H1 (cell line): Measurements from ENCODE around the gene SNX17. TPM values are rescaled to one million over a fixed set of nuclear protein-coding genes. Genes with fewer than 3 reads are reported as not detected.
A peak's percentile ranks its signal among the peaks of the same experiment; 100 is the strongest.

Source experiments
- BRCA1 ChIP-seq: IDR thresholded peaks from 2 replicates; pipeline ENCODE4 v1.6.1; 2012; ENCODE audit warnings: low read depth, low read length, improper control_type of control experiment
- CBX5 ChIP-seq: fragments of 300-800, 300-1000 bp; sonication (generic); IDR thresholded peaks from 2 replicates; pipeline ENCODE4 v1.7.1; 2016; ENCODE audit warnings: antibody characterized with exemption, low read length, low read depth
- HDAC2 ChIP-seq, 2 experiments: fragments of 300-600 bp in 1 of 2; sonication (generic) in 1 of 2; IDR thresholded peaks; 2 replicates each; pipeline ENCODE4 v1.6.1; 2011 to 2012; ENCODE audit warnings: low read depth in 2 of 2, low read length in 2 of 2, mild to moderate bottlenecking in 2 of 2, moderate library complexity in 2 of 2, borderline replicate concordance in 1 of 2, inconsistent platforms in 1 of 2
- MAFK ChIP-seq: IDR thresholded peaks from 2 replicates; pipeline ENCODE4 v1.6.1; 2012; ENCODE audit warnings: low read depth, mild to moderate bottlenecking, improper control_type of control experiment, low read length
- RAD21 ChIP-seq, 2 experiments: IDR thresholded peaks in 1 of 2; conservative IDR thresholded peaks in 1 of 2; 2 replicates each; pipeline ENCODE4 v1.6.1; 2011; ENCODE audit warnings: low read depth in 2 of 2, low read length in 2 of 2, improper control_type of control experiment in 1 of 2, inconsistent platforms in 1 of 2, mild to moderate bottlenecking in 1 of 2, moderate library complexity in 1 of 2
- RXRA ChIP-seq: IDR thresholded peaks from 2 replicates; pipeline ENCODE4 v1.6.1; 2011; ENCODE audit warnings: low read depth, mild to moderate bottlenecking, low read length, moderate library complexity; ENCODE audit not compliant: insufficient read depth
- SIN3A ChIP-seq, 2 experiments: IDR thresholded peaks in 1 of 2; conservative IDR thresholded peaks in 1 of 2; 2 replicates each; pipeline ENCODE4 v1.6.1; 2011 to 2012; ENCODE audit warnings: low read length in 2 of 2, improper control_type of control experiment in 1 of 2, low read depth in 1 of 2, mild to moderate bottlenecking in 1 of 2
- SIX5 ChIP-seq: IDR thresholded peaks from 2 replicates; pipeline ENCODE4 v1.6.1; 2011; ENCODE audit warnings: mild to moderate bottlenecking, low read depth, low read length
- TEAD4 ChIP-seq: IDR thresholded peaks from 2 replicates; pipeline ENCODE4 v1.6.1; 2012; ENCODE audit warnings: low read depth, low read length, inconsistent platforms, mixed read lengths
- polyA plus RNA-seq, 7 experiments: library from polyadenylated mRNA; depleted of rRNA in 3 of 7; stranded (reverse) in 5 of 7; unstranded in 2 of 7; fragments of >200 nt in 5 of 7; fragments of 200-250 nt in 2 of 7; gene quantifications; 1 replicate in 5 of 7; 2 replicates in 1 of 7; 4 replicates in 1 of 7; pipeline versions ENCODE4 v1.2.1 to v1.2.3, GENCODE V29; 2011 to 2013; ENCODE audit warnings: missing spikeins in 2 of 7, mixed read lengths in 2 of 7
- total RNA-seq: library from RNA; stranded (reverse); fragmentation: NEBNext Ultra II Directional; extraction: Animal tissue kit (Norgen Biotek cat#: 25700); gene quantifications from 2 replicates; pipeline ENCODE4 v1.2.1, GENCODE V29; 2021
- TF ChIP-seq, protein P1 (sequence below), 3 experiments: IDR thresholded peaks; 1 replicate in 2 of 3; 2 replicates in 1 of 3; pipeline versions ENCODE4 v1.5.1 to v1.6.1; 2011; ENCODE audit warnings: low read length in 3 of 3, mild to moderate bottlenecking in 3 of 3, inconsistent platforms in 2 of 3, low read depth in 1 of 3, moderate library complexity in 1 of 3; ENCODE audit not compliant: insufficient read depth in 1 of 3; ENCODE audit errors: control extremely low read depth in 1 of 3
- TF ChIP-seq, protein P2 (sequence below): IDR thresholded peaks from 2 replicates; pipeline ENCODE4 v1.6.1; 2011; ENCODE audit warnings: low read depth, mild to moderate bottlenecking, low read length; ENCODE audit not compliant: insufficient read depth
- TF ChIP-seq, protein P3 (sequence below): IDR thresholded peaks from 2 replicates; pipeline ENCODE4 v1.6.1; 2012; ENCODE audit warnings: inconsistent platforms

SNX17 gene
- total and polyA plus RNA-seq, 2 of the 8 experiments (the other 6 are each of a cell fraction or from before 2014, with no cell fraction given): 54.9 to 66.2 TPM

DNA sequence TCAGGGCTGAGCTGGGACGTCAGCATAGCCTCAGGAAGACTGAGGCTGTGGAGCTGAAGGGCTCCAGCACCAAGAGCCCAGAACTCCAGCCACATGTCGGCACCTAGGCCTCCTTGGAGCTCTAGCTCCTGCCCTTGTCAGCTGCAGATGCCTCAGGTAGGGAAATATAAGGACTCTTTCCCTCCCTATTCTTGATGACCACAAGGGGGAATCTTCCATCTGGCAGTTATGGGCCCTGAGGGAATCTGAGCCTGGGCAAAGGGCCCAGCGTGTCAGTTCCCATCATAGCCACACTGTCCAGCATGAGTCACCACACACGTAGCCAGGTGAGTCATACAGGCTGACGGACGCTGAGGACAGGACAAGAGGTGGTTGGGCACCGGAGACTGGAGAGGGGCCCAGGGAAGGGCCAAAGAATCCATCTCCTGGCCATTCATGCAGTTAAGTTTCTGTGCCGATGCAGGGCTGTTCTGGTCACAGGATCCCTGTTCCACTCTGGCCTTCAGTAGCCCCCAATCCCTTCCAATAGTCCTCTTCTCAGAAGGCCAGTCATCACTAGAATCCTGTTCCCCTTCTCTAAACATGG is 49.4 kb upstream of the SNX17 start (continued):
- TF ChIP-seq HDAC2 (IDR thresholded peaks at IDR 0.05; ENCODE audit: borderline replicate concordance in 1 of 2, low read depth in 2 of 2, low read length in 2 of 2) (no peak), SIN3A (conservative IDR thresholded peaks at IDR 0.05 in 1 of 2, IDR thresholded peaks at IDR 0.05 in 1 of 2; ENCODE audit: low read depth in 1 of 2, low read length in 2 of 2) (0 out of 4 replicates have a peak, but pooled peaks of 1 of the 2 experiments have one; percentile 64), MAFK (no peak), TEAD4 (no peak), RXRA (no peak), RAD21 (IDR thresholded peaks at IDR 0.05 in 1 of 2, conservative IDR thresholded peaks at IDR 0.05 in 1 of 2; ENCODE audit: low read depth in 2 of 2, low read length in 2 of 2) (peak; percentile 17 to 43; a peak in 3 of 4 replicates), CBX5 (no peak), BRCA1 (no peak), SIX5 (no peak)
- TF ChIP-seq, protein P1, sequence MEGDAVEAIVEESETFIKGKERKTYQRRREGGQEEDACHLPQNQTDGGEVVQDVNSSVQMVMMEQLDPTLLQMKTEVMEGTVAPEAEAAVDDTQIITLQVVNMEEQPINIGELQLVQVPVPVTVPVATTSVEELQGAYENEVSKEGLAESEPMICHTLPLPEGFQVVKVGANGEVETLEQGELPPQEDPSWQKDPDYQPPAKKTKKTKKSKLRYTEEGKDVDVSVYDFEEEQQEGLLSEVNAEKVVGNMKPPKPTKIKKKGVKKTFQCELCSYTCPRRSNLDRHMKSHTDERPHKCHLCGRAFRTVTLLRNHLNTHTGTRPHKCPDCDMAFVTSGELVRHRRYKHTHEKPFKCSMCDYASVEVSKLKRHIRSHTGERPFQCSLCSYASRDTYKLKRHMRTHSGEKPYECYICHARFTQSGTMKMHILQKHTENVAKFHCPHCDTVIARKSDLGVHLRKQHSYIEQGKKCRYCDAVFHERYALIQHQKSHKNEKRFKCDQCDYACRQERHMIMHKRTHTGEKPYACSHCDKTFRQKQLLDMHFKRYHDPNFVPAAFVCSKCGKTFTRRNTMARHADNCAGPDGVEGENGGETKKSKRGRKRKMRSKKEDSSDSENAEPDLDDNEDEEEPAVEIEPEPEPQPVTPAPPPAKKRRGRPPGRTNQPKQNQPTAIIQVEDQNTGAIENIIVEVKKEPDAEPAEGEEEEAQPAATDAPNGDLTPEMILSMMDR (IDR thresholded peaks at IDR 0.05; ENCODE audit: control extremely low read depth in 1 of 3, insufficient read depth in 1 of 3, low read depth in 1 of 3, low read length in 3 of 3): peak in 2 of 3 experiments; percentile 54 to 56; a peak in 3 of 4 replicates
- TF ChIP-seq, protein P2, sequence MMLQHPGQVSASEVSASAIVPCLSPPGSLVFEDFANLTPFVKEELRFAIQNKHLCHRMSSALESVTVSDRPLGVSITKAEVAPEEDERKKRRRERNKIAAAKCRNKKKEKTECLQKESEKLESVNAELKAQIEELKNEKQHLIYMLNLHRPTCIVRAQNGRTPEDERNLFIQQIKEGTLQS: no peak
- TF ChIP-seq, protein P3, sequence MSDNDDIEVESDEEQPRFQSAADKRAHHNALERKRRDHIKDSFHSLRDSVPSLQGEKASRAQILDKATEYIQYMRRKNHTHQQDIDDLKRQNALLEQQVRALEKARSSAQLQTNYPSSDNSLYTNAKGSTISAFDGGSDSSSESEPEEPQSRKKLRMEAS: no peak
